ENCODE results near the gene CMSS1. TPM values are rescaled to one million over a fixed set of nuclear protein-coding genes. Genes with fewer than 3 reads are reported as not detected.

Gene CMSS1
- total RNA-seq, 2 experiments from 2014 or later, result 34.8 to 37.2 TPM

- H3K9me3 Mint-ChIP-seq, result no peaks in the 10 kb centered on the region
- no peak overlapping the region for H3K27ac Mint-ChIP-seq
Measured at GRCh38 chr3:99885851-99886250, 68.2 kb downstream of the CMSS1 start.

GRCh38 chr3:99891610-99892285 lies 74.1 kb downstream of the CMSS1 start:
- ChIA-PET CTCF (interaction anchor here (1.3 kb wide), 1 partner anchor 10 kb away, joined by 3 read pairs; no protein-coding TSS in a partner anchor), POLR2A (no interaction called here)
- no peak overlapping the region for H3K27ac Mint-ChIP-seq
- DNase-seq, result no peak
- no peaks in the 10 kb centered on the region for H3K36me3 Mint-ChIP-seq (ENCODE audit: low read depth)
- H3K4me3 Mint-ChIP-seq, result no peak overlapping the region
- no peaks in the 10 kb centered on the region for H3K9me3 Mint-ChIP-seq
- no peaks in the 10 kb centered on the region for H3K27me3 Mint-ChIP-seq
- H3K4me1 Mint-ChIP-seq, result peaks cover 4% of the 10 kb centered on the region

More at GRCh38 chr3:99885851-99886250, 68.2 kb downstream of the CMSS1 start:
- Mint-ChIP-seq H3K36me3 (ENCODE audit: low read depth) (peaks cover 2% of the 10 kb centered on the region), H3K27me3 (no peaks in the 10 kb centered on the region), H3K4me1 (peaks cover 17% of the 10 kb centered on the region), H3K4me3 (no peak overlapping the region)
- ChIA-PET CTCF (no interaction called here), POLR2A (no interaction called here)
- DNase-seq, result no peak

- CTCF ChIA-PET, result interaction anchor here (1.3 kb wide), 1 partner anchor 11 kb away, joined by 3 read pairs; no protein-coding TSS in a partner anchor
- H3K9me3 Mint-ChIP-seq, result no peaks in the 10 kb centered on the region
- no peak overlapping the region for H3K27ac Mint-ChIP-seq
Measured at GRCh38 chr3:99892332-99892731, 74.7 kb downstream of the CMSS1 start.

GRCh38 chr3:99895131-99895696 lies 77.6 kb downstream of the CMSS1 start:
- CTCF ChIA-PET, result no interaction called here
- POLR2A ChIA-PET, result no interaction called here
- no peak overlapping the region for H3K4me3 Mint-ChIP-seq
- no peak overlapping the region for H3K27ac Mint-ChIP-seq
- H3K9me3 Mint-ChIP-seq, result no peaks in the 10 kb centered on the region
- peaks cover 4% of the 10 kb centered on the region for H3K4me1 Mint-ChIP-seq
- H3K27me3 Mint-ChIP-seq, result no peaks in the 10 kb centered on the region
- DNase-seq, result no peak
- no peaks in the 10 kb centered on the region for H3K36me3 Mint-ChIP-seq (ENCODE audit: low read depth)

More at GRCh38 chr3:99892332-99892731, 74.7 kb downstream of the CMSS1 start:
- DNase-seq, result no peak
- Mint-ChIP-seq H3K4me3 (no peak overlapping the region), H3K4me1 (peaks cover 4% of the 10 kb centered on the region), H3K36me3 (ENCODE audit: low read depth) (no peaks in the 10 kb centered on the region), H3K27me3 (no peaks in the 10 kb centered on the region)
- POLR2A ChIA-PET, result no interaction called here

- DNase-seq, result no peak
- CTCF ChIA-PET, result no interaction called here
- POLR2A ChIA-PET, result no interaction called here
- H3K9me3 Mint-ChIP-seq, result no peaks in the 10 kb centered on the region
- H3K4me1 Mint-ChIP-seq, result peaks cover 4% of the 10 kb centered on the region
- no peaks in the 10 kb centered on the region for H3K36me3 Mint-ChIP-seq (ENCODE audit: low read depth)
- no peaks in the 10 kb centered on the region for H3K27me3 Mint-ChIP-seq
- H3K27ac Mint-ChIP-seq, result no peak overlapping the region
- H3K4me3 Mint-ChIP-seq, result no peak overlapping the region
Measured at GRCh38 chr3:99895703-99896441, 78.2 kb downstream of the CMSS1 start.

GRCh38 chr3:99896482-99896881 lies 78.8 kb downstream of the CMSS1 start:
- POLR2A ChIA-PET, result no interaction called here
- H3K4me3 Mint-ChIP-seq, result no peak overlapping the region
- H3K4me1 Mint-ChIP-seq, result peaks cover 4% of the 10 kb centered on the region
- DNase-seq, result no peak
- CTCF ChIA-PET, result no interaction called here
- H3K9me3 Mint-ChIP-seq, result no peaks in the 10 kb centered on the region
- no peak overlapping the region for H3K27ac Mint-ChIP-seq
- H3K27me3 Mint-ChIP-seq, result no peaks in the 10 kb centered on the region
- H3K36me3 Mint-ChIP-seq (ENCODE audit: low read depth), result no peaks in the 10 kb centered on the region

- Mint-ChIP-seq H3K9me3 (no peaks in the 10 kb centered on the region), H3K4me3 (no peak overlapping the region), H3K36me3 (ENCODE audit: low read depth) (no peaks in the 10 kb centered on the region), H3K27me3 (no peaks in the 10 kb centered on the region), H3K27ac (no peak overlapping the region), H3K4me1 (peaks cover 4% of the 10 kb centered on the region)
- ChIA-PET CTCF (no interaction called here), POLR2A (no interaction called here)
- DNase-seq, result no peak
Measured at GRCh38 chr3:99899603-99900002, 81.9 kb downstream of the CMSS1 start.

GRCh38 chr3:99900248-99900647 lies 82.6 kb downstream of the CMSS1 start:
- Mint-ChIP-seq H3K9me3 (no peaks in the 10 kb centered on the region), H3K27me3 (no peaks in the 10 kb centered on the region), H3K4me3 (no peak overlapping the region), H3K27ac (no peak overlapping the region), H3K4me1 (peaks cover 4% of the 10 kb centered on the region), H3K36me3 (ENCODE audit: low read depth) (no peaks in the 10 kb centered on the region)
- CTCF ChIA-PET, result interaction anchor here (0.9 kb wide), 1 partner anchor 8 kb away, joined by 3 read pairs; no protein-coding TSS in a partner anchor
- POLR2A ChIA-PET, result no interaction called here
- DNase-seq, result no peak

GRCh38 chr3:99901200-99901926 lies 83.7 kb downstream of the CMSS1 start:
- ChIA-PET CTCF (interaction anchor here (1.0 to 1.7 kb wide), 2 partner anchors 19 kb away, joined by 3 read pairs; no protein-coding TSS in a partner anchor), POLR2A (no interaction called here)
- Mint-ChIP-seq H3K9me3 (no peaks in the 10 kb centered on the region), H3K27ac (no peak overlapping the region), H3K4me3 (no peak overlapping the region), H3K27me3 (no peaks in the 10 kb centered on the region), H3K36me3 (ENCODE audit: low read depth) (no peaks in the 10 kb centered on the region), H3K4me1 (peaks cover under 1% of the 10 kb centered on the region)
- DNase-seq, result no peak

GRCh38 chr3:99902091-99902490 lies 84.4 kb downstream of the CMSS1 start:
- H3K27ac Mint-ChIP-seq, result no peak overlapping the region
- H3K36me3 Mint-ChIP-seq (ENCODE audit: low read depth), result no peaks in the 10 kb centered on the region
- H3K4me1 Mint-ChIP-seq, result no peaks in the 10 kb centered on the region
- CTCF ChIA-PET, result interaction anchor here (1.7 kb wide), 2 partner anchors 18 to 33 kb away, joined by 3 to 4 read pairs; no protein-coding TSS in a partner anchor
- no peaks in the 10 kb centered on the region for H3K27me3 Mint-ChIP-seq
- POLR2A ChIA-PET, result no interaction called here
- H3K4me3 Mint-ChIP-seq, result no peak overlapping the region
- no peak for DNase-seq
- no peaks in the 10 kb centered on the region for H3K9me3 Mint-ChIP-seq

- H3K4me1 Mint-ChIP-seq, result no peaks in the 10 kb centered on the region
- CTCF ChIA-PET, result interaction anchor here (1.7 kb wide), 1 partner anchor 31 kb away, joined by 4 read pairs; no protein-coding TSS in a partner anchor
- no peaks in the 10 kb centered on the region for H3K27me3 Mint-ChIP-seq
Measured at GRCh38 chr3:99903869-99904268, 86.2 kb downstream of the CMSS1 start.

GRCh38 chr3:99907959-99908544 lies 90.4 kb downstream of the CMSS1 start:
- Mint-ChIP-seq H3K27ac (no peak overlapping the region), H3K36me3 (ENCODE audit: low read depth) (no peaks in the 10 kb centered on the region), H3K27me3 (no peaks in the 10 kb centered on the region), H3K9me3 (no peaks in the 10 kb centered on the region), H3K4me3 (no peak overlapping the region), H3K4me1 (no peaks in the 10 kb centered on the region)
- ChIA-PET CTCF (interaction anchor here (1.0 kb wide), 1 partner anchor 8 kb away, joined by 3 read pairs; no protein-coding TSS in a partner anchor), POLR2A (no interaction called here)
- no peak for DNase-seq

More at GRCh38 chr3:99903869-99904268, 86.2 kb downstream of the CMSS1 start:
- POLR2A ChIA-PET, result no interaction called here
- Mint-ChIP-seq H3K4me3 (no peak overlapping the region), H3K36me3 (ENCODE audit: low read depth) (no peaks in the 10 kb centered on the region), H3K9me3 (no peaks in the 10 kb centered on the region), H3K27ac (no peak overlapping the region)
- DNase-seq, result no peak

Data from activated CD4-positive, alpha-beta T cell treated with anti-CD3 and anti-CD28 coated beads, Interleukin-2, amount 10 ng/mL, durations not matched to agents 7 days and 5 days (primary cell).